H9 (cell line): Measurements from ENCODE around the gene BLOC1S1. TPM values are rescaled to one million over a fixed set of nuclear protein-coding genes. Genes with fewer than 3 reads are reported as not detected.

Experiments
- DNase-seq: peaks from one replicate; pipeline ENCODE4 v3.0.0-alpha.2; 2017
- H2AFZ ChIP-seq: one replicate; pipeline ENCODE4 v1.6.1; 2013; ENCODE audit warnings: mild to moderate bottlenecking, low read length, control low read depth, moderate library complexity
- H2AK5ac ChIP-seq: 2 replicates; pipeline ENCODE4 v1.6.1; 2013; ENCODE audit warnings: low read length, control low read depth, mixed read lengths; ENCODE audit not compliant: insufficient read length
- H2BK120ac ChIP-seq: one replicate; pipeline ENCODE4 v1.6.1; 2013; ENCODE audit warnings: low read depth, mild to moderate bottlenecking, low read length, control low read depth, inconsistent platforms; ENCODE audit not compliant: poor library complexity, severe bottlenecking
- H2BK12ac ChIP-seq: 2 replicates; pipeline ENCODE4 v1.6.1; 2013; ENCODE audit warnings: low read length, control low read depth, mixed read lengths, low read depth; ENCODE audit not compliant: insufficient read length
- H2BK15ac ChIP-seq: 2 replicates; pipeline ENCODE4 v1.6.1; 2013; ENCODE audit warnings: low read depth, low read length, control low read depth
- H2BK20ac ChIP-seq: one replicate; pipeline ENCODE4 v1.6.1; 2013; ENCODE audit warnings: low read depth, mild to moderate bottlenecking, low read length, control low read depth, inconsistent platforms; ENCODE audit not compliant: poor library complexity, severe bottlenecking
- H2BK5ac ChIP-seq: 2 replicates; pipeline ENCODE4 v1.6.1; 2013; ENCODE audit warnings: low read length, control low read depth, mixed read lengths; ENCODE audit not compliant: insufficient read length
- H3K14ac ChIP-seq: 2 replicates; pipeline ENCODE4 v1.6.1; 2013; ENCODE audit warnings: low read length, control low read depth; ENCODE audit not compliant: insufficient read depth
- H3K18ac ChIP-seq: 2 replicates; pipeline ENCODE4 v1.6.1; 2013; ENCODE audit warnings: low read depth, mild to moderate bottlenecking, mixed read lengths, low read length, control low read depth; ENCODE audit not compliant: insufficient read length
- H3K23ac ChIP-seq: 2 replicates; pipeline ENCODE4 v1.6.1; 2013; ENCODE audit warnings: low read length, control low read depth, mixed read lengths, low read depth; ENCODE audit not compliant: insufficient read length
- H3K23me2 ChIP-seq: 2 replicates; pipeline ENCODE4 v1.6.1; 2013; ENCODE audit warnings: low read depth, mild to moderate bottlenecking, mixed read lengths, low read length, control low read depth; ENCODE audit not compliant: insufficient read length, poor library complexity, severe bottlenecking
- H3K27ac ChIP-seq: 2 replicates; pipeline ENCODE4 v1.5.1; 2013; ENCODE audit warnings: low read length, control low read depth, mixed read lengths, low read depth; ENCODE audit not compliant: insufficient read length
- H3K27me3 ChIP-seq: 2 replicates; pipeline ENCODE4 v1.6.1; 2013; ENCODE audit warnings: low read length, control low read depth, inconsistent platforms; ENCODE audit not compliant: insufficient read depth
- H3K4ac ChIP-seq: 2 replicates; pipeline ENCODE4 v1.6.1; 2013; ENCODE audit warnings: low read depth, mild to moderate bottlenecking, control low read depth, inconsistent platforms, low read length, moderate library complexity
- H3K4me1 ChIP-seq: 2 replicates; pipeline ENCODE4 v1.6.1; 2013; ENCODE audit warnings: low read length, control low read depth, inconsistent platforms; ENCODE audit not compliant: insufficient read depth
- H3K4me2 ChIP-seq: 2 replicates; pipeline ENCODE4 v1.6.1; 2013; ENCODE audit warnings: low read length, control low read depth, mixed read lengths; ENCODE audit not compliant: insufficient read length, insufficient read depth
- H3K56ac ChIP-seq: 2 replicates; pipeline ENCODE4 v1.6.1; 2013; ENCODE audit warnings: low read depth, mild to moderate bottlenecking, mixed read lengths, low read length, control low read depth; ENCODE audit not compliant: insufficient read length
- H3K79me1 ChIP-seq: 2 replicates; pipeline ENCODE4 v1.6.1; 2013; ENCODE audit warnings: low read depth, mild to moderate bottlenecking, moderate library complexity, low read length, control low read depth, inconsistent platforms; ENCODE audit not compliant: insufficient read depth, poor library complexity, severe bottlenecking
- H3K79me2 ChIP-seq: 2 replicates; pipeline ENCODE4 v1.6.1; 2013; ENCODE audit warnings: low read length, control low read depth, inconsistent platforms; ENCODE audit not compliant: insufficient read depth
- H3K9ac ChIP-seq: 2 replicates; pipeline ENCODE4 v1.6.1; 2013; ENCODE audit warnings: low read length, control low read depth, mixed read lengths; ENCODE audit not compliant: insufficient read length; ENCODE audit errors: extremely low read depth
- H3K9me3 ChIP-seq: one replicate; pipeline ENCODE4 v1.6.1; 2013; ENCODE audit warnings: low read depth, low read length, inconsistent platforms; ENCODE audit not compliant: control insufficient read depth
- H3T11ph ChIP-seq: one replicate; pipeline ENCODE4 v1.6.1; 2013; ENCODE audit warnings: mild to moderate bottlenecking, low read length, control low read depth, inconsistent platforms
- H4K20me1 ChIP-seq: one replicate; pipeline ENCODE4 v1.6.1; 2013; ENCODE audit not compliant: control insufficient read depth, insufficient read length, insufficient read depth
- H4K5ac ChIP-seq: 2 replicates; pipeline ENCODE4 v1.6.1; 2013; ENCODE audit warnings: low read depth, mild to moderate bottlenecking, mixed read lengths, low read length, control low read depth; ENCODE audit not compliant: insufficient read length
- H4K8ac ChIP-seq: replicated peaks from 2 replicates; pipeline ENCODE4 v1.6.1; 2013; ENCODE audit warnings: low read length, control low read depth, mixed read lengths, low read depth; ENCODE audit not compliant: insufficient read length
- H4K91ac ChIP-seq: 2 replicates; pipeline ENCODE4 v1.6.1; 2013; ENCODE audit warnings: low read depth, mild to moderate bottlenecking, moderate library complexity, mixed read lengths, low read length, control low read depth; ENCODE audit not compliant: insufficient read length
- H3K27ac Mint-ChIP-seq, 3 experiments: 2 replicates in 2 of 3; 3 replicates in 1 of 3; pipeline ENCODE4 v1.8.0; 2020 to 2021; ENCODE audit warnings: mixed read lengths in 3 of 3, mild to moderate bottlenecking in 1 of 3, moderate library complexity in 1 of 3
- H3K27me3 Mint-ChIP-seq: 2 replicates; pipeline ENCODE4 v1.8.0; 2021; ENCODE audit warnings: low read depth, mild to moderate bottlenecking, moderate library complexity, mixed read lengths
- H3K36me3 Mint-ChIP-seq, 3 experiments: 2 replicates in 2 of 3; 3 replicates in 1 of 3; pipeline ENCODE4 v1.8.0; 2020 to 2021; ENCODE audit warnings: low read depth in 3 of 3, mixed read lengths in 3 of 3; ENCODE audit not compliant: insufficient read depth in 1 of 3
- H3K4me1 Mint-ChIP-seq, 2 experiments: 2 replicates each; pipeline ENCODE4 v1.8.0; 2020; ENCODE audit warnings: mixed read lengths in 2 of 2
- H3K4me3 Mint-ChIP-seq, 2 experiments: 2 replicates in 1 of 2; 3 replicates in 1 of 2; pipeline ENCODE4 v1.8.0; 2020 to 2021; ENCODE audit warnings: mild to moderate bottlenecking in 2 of 2, mixed read lengths in 2 of 2, moderate library complexity in 1 of 2
- H3K9me3 Mint-ChIP-seq, 2 experiments: 2 replicates in 1 of 2; 3 replicates in 1 of 2; pipeline ENCODE4 v1.8.0; 2020; ENCODE audit warnings: mild to moderate bottlenecking in 2 of 2, mixed read lengths in 2 of 2, moderate library complexity in 1 of 2
- CTCF ChIP-seq: fragments of 200-600 bp; sonication (generic); conservative IDR thresholded peaks from 3 replicates; pipeline ENCODE4 v1.8.0; 2021; ENCODE audit warnings: antibody characterized with exemption, mild to moderate bottlenecking
- WGBS: extraction: QIAGEN DNeasy Blood & Tissue Kit; methylation state at CpG from one replicate; pipeline ENCODE4 v1.1.7; 2013; ENCODE audit warnings: missing lambda C conversion rate, low lambda C conversion rate, mixed read lengths; ENCODE audit not compliant: insufficient read length; ENCODE audit errors: extremely low coverage; 5-methylcytosine and 5-hydroxymethylcytosine counted together
- total RNA-seq: library from RNA; stranded (reverse); gene quantifications from 2 replicates; pipeline ENCODE4 v1.2.1, GENCODE V29; 2021

BLOC1S1 gene
- total RNA-seq, 1 experiment from 2014 or later: 108 TPM

GRCh38 chr12:55682087-55682796 lies 33.6 kb upstream of the BLOC1S1 start:
- no peak overlapping the region for H2BK15ac ChIP-seq
- H3K27ac ChIP-seq: no peak overlapping the region
- 0 out of 7 replicates have a peak overlapping the region, but pooled peaks of 1 of the 3 experiments have one; percentile 96 for H3K27ac Mint-ChIP-seq
- H3K4me1 Mint-ChIP-seq: peaks cover 20 to 21% of the 10 kb centered on the region in 2 experiments
- no peak for DNase-seq
- H4K91ac ChIP-seq: no peak overlapping the region
- H3K4me3 Mint-ChIP-seq: peak overlapping the region; percentile 64 to 70; a peak in 4 of 5 replicates
- H3K23me2 ChIP-seq: no peaks in the 10 kb centered on the region
- H3K18ac ChIP-seq: no peak overlapping the region
- no peak overlapping the region for H3K14ac ChIP-seq
- no peak for TF ChIP-seq CTCF
- no peak overlapping the region for H3K9ac ChIP-seq
- H3K4ac ChIP-seq: no peak overlapping the region
- H3K79me1 ChIP-seq: no peaks in the 10 kb centered on the region
- H4K20me1 ChIP-seq: no peaks in the 10 kb centered on the region
- H3K9me3 ChIP-seq: no peaks in the 10 kb centered on the region
- no peak overlapping the region for H3K23ac ChIP-seq
- peaks cover 1% of the 10 kb centered on the region; the same call in 1 of the 2 replicates for H3K27me3 Mint-ChIP-seq
- no peak overlapping the region for H2BK20ac ChIP-seq
- H2AK5ac ChIP-seq: no peak overlapping the region
- H4K8ac ChIP-seq: no peak overlapping the region
- WGBS: no CpG with 5 or more reads among the region's 13 CpGs
- H3K9me3 Mint-ChIP-seq: no peaks in the 10 kb centered on the region
- no peak overlapping the region for H4K5ac ChIP-seq
- H2BK12ac ChIP-seq: no peak overlapping the region
- H3K4me2 ChIP-seq: no peak overlapping the region
- H2BK120ac ChIP-seq: no peak overlapping the region
- no peak overlapping the region for H3K56ac ChIP-seq
- no peaks in the 10 kb centered on the region for H3K79me2 ChIP-seq
- H2BK5ac ChIP-seq: no peak overlapping the region
- peaks cover 5 to 25% (median 14%) of the 10 kb centered on the region in 3 experiments; a peak in 5 of 7 replicates for H3K36me3 Mint-ChIP-seq
- H3T11ph ChIP-seq: no peak overlapping the region
- no peak overlapping the region for H2AFZ ChIP-seq
- no peaks in the 10 kb centered on the region for H3K27me3 ChIP-seq
- no peaks in the 10 kb centered on the region for H3K4me1 ChIP-seq
